SK-N-MC (cell line): ENCODE measurements around the gene HIVEP2.

Experiments used
- EZH2 ChIP-seq: fragments of 200-600 bp; sonication (generic); IDR thresholded peaks from one replicate; pipeline ENCODE4 v1.6.1; 2017; ENCODE audit warnings: antibody characterized with exemption
- FOXP2 ChIP-seq: optimal IDR thresholded peaks from 2 replicates; pipeline ENCODE3; 2011; ENCODE audit warnings: mild to moderate bottlenecking, moderate library complexity; ENCODE audit not compliant: insufficient read depth; ENCODE audit errors: extremely low read length, control extremely low read depth
- POLR2AphosphoS5 ChIP-seq: IDR thresholded peaks from 2 replicates; pipeline ENCODE4 v1.6.1; 2012; ENCODE audit warnings: mild to moderate bottlenecking, low read depth, low read length, borderline replicate concordance

- TF ChIP-seq EZH2, result no peak
- TF ChIP-seq POLR2AphosphoS5, result no peak
- no peak for TF ChIP-seq FOXP2
Measured at GRCh38 chr6:142797159-142797558, 147.8 kb downstream of the HIVEP2 start.
